Mesenchymal stem cell (in vitro differentiated cells and primary cell): ENCODE data around the gene RGPD3.
"Not testable (repeated sequence)": the region's sequence is repeated elsewhere in the genome, so short reads cannot be mapped to it uniquely, and the experiment has no call there.

Source experiments
- DNase-seq: peaks from one replicate; pipeline ENCODE4 v3.0.0-alpha.2; 2013
- H2AFZ ChIP-seq: one replicate; pipeline ENCODE4 v1.6.1; 2013; ENCODE audit warnings: low read depth, mild to moderate bottlenecking, control low read depth, inconsistent platforms, low read length, moderate library complexity
- H2AK5ac ChIP-seq: 2 replicates; pipeline ENCODE4 v1.6.1; 2013; ENCODE audit warnings: low read length, moderate library complexity, mild to moderate bottlenecking, inconsistent platforms; ENCODE audit not compliant: severe bottlenecking
- H2BK120ac ChIP-seq: one replicate; pipeline ENCODE4 v1.6.1; 2013; ENCODE audit warnings: low read depth, mild to moderate bottlenecking, inconsistent platforms, low read length, moderate library complexity
- H2BK12ac ChIP-seq, 2 experiments: one replicate each; pipeline ENCODE4 v1.6.1; 2013; ENCODE audit warnings: inconsistent platforms in 2 of 2, low read length in 2 of 2, mild to moderate bottlenecking in 2 of 2, moderate library complexity in 2 of 2, control low read depth in 1 of 2
- H2BK15ac ChIP-seq: one replicate; pipeline ENCODE4 v1.6.1; 2013; ENCODE audit warnings: mild to moderate bottlenecking, low read depth, inconsistent platforms; ENCODE audit not compliant: poor library complexity, severe bottlenecking
- H2BK5ac ChIP-seq: 2 replicates; pipeline ENCODE4 v1.6.1; 2013; ENCODE audit warnings: low read depth, mild to moderate bottlenecking, low read length, control low read depth, inconsistent platforms; ENCODE audit not compliant: poor library complexity, severe bottlenecking
- H3K14ac ChIP-seq, 2 experiments: one replicate each; pipeline ENCODE4 v1.6.1; 2013; ENCODE audit warnings: inconsistent platforms in 2 of 2, low read length in 2 of 2, control low read depth in 1 of 2, mild to moderate bottlenecking in 1 of 2, moderate library complexity in 1 of 2
- H3K18ac ChIP-seq, 2 experiments: one replicate each; pipeline ENCODE4 v1.6.1; 2013; ENCODE audit warnings: inconsistent platforms in 2 of 2, low read length in 2 of 2, control low read depth in 1 of 2, low read depth in 1 of 2, mild to moderate bottlenecking in 1 of 2
- H3K23ac ChIP-seq, 2 experiments: one replicate each; pipeline ENCODE4 v1.6.1; 2013; ENCODE audit warnings: inconsistent platforms in 2 of 2, low read length in 2 of 2, mild to moderate bottlenecking in 2 of 2, moderate library complexity in 2 of 2, control low read depth in 1 of 2
- H3K27ac ChIP-seq: 2 replicates; pipeline ENCODE4 v1.5.1; 2013; ENCODE audit warnings: mild to moderate bottlenecking, moderate library complexity, low read length, control low read depth, inconsistent platforms; ENCODE audit not compliant: poor library complexity, severe bottlenecking
- H3K27me3 ChIP-seq, 2 experiments: 2 replicates each; pipeline versions ENCODE4 v1.6.1 to v1.7.0; 2013; ENCODE audit warnings: low read length in 2 of 2, mild to moderate bottlenecking in 2 of 2, moderate library complexity in 2 of 2, control low read depth in 1 of 2, inconsistent platforms in 1 of 2; ENCODE audit not compliant: control insufficient read depth in 1 of 2, insufficient read depth in 1 of 2
- H3K36me3 ChIP-seq, 2 experiments: 2 replicates each; pipeline versions ENCODE4 v1.6.1 to v1.7.0; 2013; ENCODE audit warnings: low read length in 2 of 2, control low read depth in 1 of 2, inconsistent platforms in 1 of 2, low read depth in 1 of 2, mild to moderate bottlenecking in 1 of 2; ENCODE audit not compliant: insufficient read depth in 2 of 2, control insufficient read depth in 1 of 2
- H3K4ac ChIP-seq, 2 experiments: one replicate each; pipeline ENCODE4 v1.6.1; 2013; ENCODE audit warnings: inconsistent platforms in 2 of 2, low read length in 2 of 2, mild to moderate bottlenecking in 2 of 2, moderate library complexity in 2 of 2, control low read depth in 1 of 2, low read depth in 1 of 2
- H3K4me1 ChIP-seq: 2 replicates; pipeline ENCODE4 v1.6.1; 2013; ENCODE audit warnings: low read depth, low read length, control low read depth; ENCODE audit not compliant: control insufficient read depth, insufficient read depth
- H3K4me2 ChIP-seq: 2 replicates; pipeline ENCODE4 v1.6.1; 2013; ENCODE audit warnings: low read length, mild to moderate bottlenecking, inconsistent platforms; ENCODE audit not compliant: poor library complexity, severe bottlenecking
- H3K4me3 ChIP-seq, 2 experiments: 2 replicates each; pipeline versions ENCODE4 v1.5.1 to v1.7.0; 2013; ENCODE audit warnings: low read length in 2 of 2, mild to moderate bottlenecking in 2 of 2, control low read depth in 1 of 2, low read depth in 1 of 2; ENCODE audit not compliant: insufficient read depth in 1 of 2
- H3K79me1 ChIP-seq: replicated peaks from 2 replicates; pipeline ENCODE4 v1.6.1; 2013; ENCODE audit warnings: mild to moderate bottlenecking, control low read depth, low read length, inconsistent platforms; ENCODE audit not compliant: poor library complexity, severe bottlenecking
- H3K9ac ChIP-seq: 2 replicates; pipeline ENCODE4 v1.7.0; 2013; ENCODE audit warnings: mild to moderate bottlenecking, low read length, moderate library complexity
- H3K9me3 ChIP-seq: 2 replicates; pipeline ENCODE4 v1.7.0; 2013; ENCODE audit warnings: mild to moderate bottlenecking, low read length; ENCODE audit not compliant: control insufficient read depth
- H4K8ac ChIP-seq: one replicate; pipeline ENCODE4 v1.6.1; 2013; ENCODE audit warnings: inconsistent platforms, mild to moderate bottlenecking, low read length, moderate library complexity
- H4K91ac ChIP-seq: one replicate; pipeline ENCODE4 v1.6.1; 2013; ENCODE audit warnings: mild to moderate bottlenecking, low read length, inconsistent platforms
- WGBS: methylation state at CpG from one replicate; pipeline ENCODE4 v1.1.7; 2013; ENCODE audit warnings: mixed read lengths; 5-methylcytosine and 5-hydroxymethylcytosine counted together

RGPD3 gene

GRCh38 chr2:106388814-106389410 lies 79.3 kb downstream of the RGPD3 start:
- H3K79me1 ChIP-seq, H3K23ac ChIP-seq, H2AK5ac ChIP-seq, H3K4me3 ChIP-seq, H2AFZ ChIP-seq, H2BK12ac ChIP-seq, H3K4me1 ChIP-seq, H3K14ac ChIP-seq, H2BK15ac ChIP-seq, H3K18ac ChIP-seq, H3K4ac ChIP-seq, H3K36me3 ChIP-seq, H4K8ac ChIP-seq, H2BK5ac ChIP-seq, H3K27ac ChIP-seq, H3K27me3 ChIP-seq, H2BK120ac ChIP-seq, H4K91ac ChIP-seq, DNase-seq, H3K4me2 ChIP-seq, H3K9ac ChIP-seq, H3K9me3 ChIP-seq: not testable (repeated sequence)
- WGBS, result 78% methylated on average over 3 of the region's 7 CpGs

GRCh38 chr2:106384548-106384947 lies 83.7 kb downstream of the RGPD3 start:
- not testable (repeated sequence) for H3K4ac ChIP-seq, H3K27me3 ChIP-seq, H3K79me1 ChIP-seq, H3K9me3 ChIP-seq, H3K4me2 ChIP-seq, H3K27ac ChIP-seq, H2AK5ac ChIP-seq, H2BK120ac ChIP-seq, H2BK5ac ChIP-seq, H3K4me1 ChIP-seq, H3K14ac ChIP-seq, H3K18ac ChIP-seq, H2BK12ac ChIP-seq, H2BK15ac ChIP-seq, H3K23ac ChIP-seq, H4K8ac ChIP-seq, H3K9ac ChIP-seq, H3K36me3 ChIP-seq, DNase-seq, H3K4me3 ChIP-seq, H4K91ac ChIP-seq, H2AFZ ChIP-seq
- WGBS, result 74% methylated on average over 8 of the region's 8 CpGs

GRCh38 chr2:106381867-106382266 lies 86.3 kb downstream of the RGPD3 start:
- H3K4me3 ChIP-seq, H3K4me2 ChIP-seq, H2BK15ac ChIP-seq, H2BK120ac ChIP-seq, H4K91ac ChIP-seq, H3K9ac ChIP-seq, H3K36me3 ChIP-seq, H3K27ac ChIP-seq, H3K9me3 ChIP-seq, H3K79me1 ChIP-seq, H2AK5ac ChIP-seq, H3K27me3 ChIP-seq, DNase-seq, H3K14ac ChIP-seq, H3K23ac ChIP-seq, H2AFZ ChIP-seq, H4K8ac ChIP-seq, H2BK5ac ChIP-seq, H3K18ac ChIP-seq, H3K4me1 ChIP-seq, H2BK12ac ChIP-seq, H3K4ac ChIP-seq: not testable (repeated sequence)
- no CpG with 5 or more reads among the region's 4 CpGs for WGBS

- not testable (repeated sequence) for H3K79me1 ChIP-seq, H4K91ac ChIP-seq, H3K4me1 ChIP-seq, H3K27me3 ChIP-seq, H3K9ac ChIP-seq, H2AFZ ChIP-seq, DNase-seq, H3K18ac ChIP-seq, H3K36me3 ChIP-seq, H2AK5ac ChIP-seq, H4K8ac ChIP-seq, H2BK5ac ChIP-seq, H3K4me2 ChIP-seq, H3K4me3 ChIP-seq, H3K27ac ChIP-seq, H3K23ac ChIP-seq, H3K14ac ChIP-seq, H2BK15ac ChIP-seq, H3K9me3 ChIP-seq, H3K4ac ChIP-seq, H2BK120ac ChIP-seq, H2BK12ac ChIP-seq
- no CpG with 5 or more reads among the region's 3 CpGs for WGBS
Observed at GRCh38 chr2:106379567-106379966, 88.6 kb downstream of the RGPD3 start.
